K562 (cell line): ENCODE results near the gene CHTOP. TPM values are rescaled to one million over a fixed set of nuclear protein-coding genes. Genes with fewer than 3 reads are reported as not detected.

Experiments
- AFF4 ChIP-seq: sonication (generic); formaldehyde crosslinking; IDR thresholded peaks from 2 replicates; pipeline ENCODE4 v1.8.0; 2023; ENCODE audit warnings: mild to moderate bottlenecking, missing genetic modification reagents
- EP300 ChIP-seq: IDR thresholded peaks from 2 replicates; pipeline ENCODE4 v1.6.1; 2012; ENCODE audit warnings: low read length, improper control_type of control experiment
- NEUROD1 ChIP-seq: fragments of 150-350 bp; IDR thresholded peaks from 2 replicates; pipeline ENCODE4 v1.6.1; 2014; ENCODE audit warnings: borderline replicate concordance, low read length, low read depth; ENCODE audit not compliant: partially characterized antibody
- NR2C2 ChIP-seq, 2 experiments: fragments of 200-800 bp in 1 of 2; sonication (Bioruptor generic) in 1 of 2; sonication (generic) in 1 of 2; formaldehyde crosslinking in 1 of 2; IDR thresholded peaks; 2 replicates each; pipeline versions ENCODE4 v1.6.1 to v1.8.0; 2016 to 2022; ENCODE audit warnings: mild to moderate bottlenecking in 1 of 2, missing compliant biosample characterization in 1 of 2, missing genetic modification characterization in 1 of 2, missing genetic modification reagents in 1 of 2
- POLR3G ChIP-seq: IDR thresholded peaks from 2 replicates; pipeline ENCODE4 v1.6.1; 2011; ENCODE audit not compliant: insufficient read length, insufficient replicate concordance; ENCODE audit errors: extremely low read depth
- STAG1 ChIP-seq: sonication (generic); formaldehyde crosslinking; IDR thresholded peaks from 2 replicates; pipeline ENCODE4 v1.5.0; 2020; ENCODE audit warnings: missing genetic modification reagents, borderline replicate concordance
- XRCC4 ChIP-seq: IDR thresholded peaks from one replicate; pipeline ENCODE4 v1.6.1; 2011; ENCODE audit not compliant: insufficient read depth, insufficient read length; ENCODE audit errors: extremely low read depth
- ZBTB7A ChIP-seq: IDR thresholded peaks from 2 replicates; pipeline ENCODE4 v1.6.1; 2011; ENCODE audit warnings: low read depth, mild to moderate bottlenecking, low read length, moderate library complexity, borderline replicate concordance; ENCODE audit not compliant: control insufficient read depth
- ZNF318 ChIP-seq, 2 experiments: fragments of 450-650 bp; IDR thresholded peaks; 2 replicates each; pipeline ENCODE4 v1.6.1; 2016; ENCODE audit warnings: mild to moderate bottlenecking in 2 of 2, borderline replicate concordance in 1 of 2, low read depth in 1 of 2, moderate library complexity in 1 of 2
- polyA plus RNA-seq, 8 experiments: library from polyadenylated mRNA; depleted of rRNA in 4 of 8; stranded (reverse) in 5 of 8; unstranded in 3 of 8; fragments of >200 nt; fragmentation: Nextera tagmentation in 2 of 8; fragmentation: Illumina TruSeq in 1 of 8; extraction: Ambion mirVana in 2 of 8; extraction: Trizol in 1 of 8; gene quantifications; 2 replicates each; pipeline versions ENCODE4 v1.2.1 to v1.2.3, GENCODE V29; 2011 to 2014; ENCODE audit warnings: inconsistent platforms in 1 of 8, missing spikeins in 1 of 8
- total RNA-seq, 7 experiments: library from RNA; depleted of rRNA in 6 of 7; stranded (reverse); fragments of >200 nt in 6 of 7; fragmentation: Illumina TruSeq in 2 of 7; extraction: Trizol in 2 of 7; gene quantifications; 2 replicates each; pipeline versions ENCODE4 v1.2.1 to v1.2.3, GENCODE V29; 2011 to 2021; ENCODE audit warnings: low replicate concordance in 1 of 7
- TF ChIP-seq, protein P1 (sequence below), 2 experiments: IDR thresholded peaks; 2 replicates each; pipeline ENCODE4 v1.6.1; 2011; ENCODE audit warnings: borderline replicate concordance in 1 of 2, control low read depth in 1 of 2, low read depth in 1 of 2, low read length in 1 of 2, mild to moderate bottlenecking in 1 of 2, mixed read lengths in 1 of 2, moderate library complexity in 1 of 2; ENCODE audit not compliant: insufficient read depth in 1 of 2, insufficient read length in 1 of 2, poor library complexity in 1 of 2, severe bottlenecking in 1 of 2; ENCODE audit errors: extremely low read depth in 1 of 2

The CHTOP gene
- total and polyA plus RNA-seq, 9 of the 15 experiments (the other 6 are each of a cell fraction or from before 2014, with no cell fraction given) = 10.2 to 91.8 (median 60.8) TPM

- TF ChIP-seq AFF4 (CRISPR knock-in tag) = peak; percentile 98
- peak in 1 of 2 experiments; percentile 92; a peak in 2 of 4 replicates for TF ChIP-seq ZNF318 (IDR thresholded peaks at IDR 0.05; ENCODE audit: borderline replicate concordance in 1 of 2, low read depth in 1 of 2)
- peak; percentile 8; the same call in 1 of the 2 replicates for TF ChIP-seq EP300
- no peak for TF ChIP-seq XRCC4
- TF ChIP-seq ZBTB7A = peak; percentile 78; the same call in 1 of the 2 replicates
- TF ChIP-seq, protein P1, sequence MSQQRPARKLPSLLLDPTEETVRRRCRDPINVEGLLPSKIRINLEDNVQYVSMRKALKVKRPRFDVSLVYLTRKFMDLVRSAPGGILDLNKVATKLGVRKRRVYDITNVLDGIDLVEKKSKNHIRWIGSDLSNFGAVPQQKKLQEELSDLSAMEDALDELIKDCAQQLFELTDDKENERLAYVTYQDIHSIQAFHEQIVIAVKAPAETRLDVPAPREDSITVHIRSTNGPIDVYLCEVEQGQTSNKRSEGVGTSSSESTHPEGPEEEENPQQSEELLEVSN (IDR thresholded peaks at IDR 0.05; ENCODE audit: borderline replicate concordance in 1 of 2, extremely low read depth in 1 of 2, insufficient read depth in 1 of 2, insufficient read length in 1 of 2, low read depth in 1 of 2, low read length in 1 of 2, poor library complexity in 1 of 2, severe bottlenecking in 1 of 2) = peak in 1 of 2 experiments; percentile 71
- TF ChIP-seq STAG1 (CRISPR knock-in tag) = no peak
- TF ChIP-seq NEUROD1 = peak; percentile 27
- TF ChIP-seq NR2C2 (CRISPR knock-in tag; IDR thresholded peaks at IDR 0.05) = no peak
- peak; percentile 71; the same call in 1 of the 2 replicates for TF ChIP-seq NR2C2 (tag; IDR thresholded peaks at IDR 0.05)
- TF ChIP-seq POLR3G = no peak
Observed at GRCh38 chr1:153633754-153634665, at the start of gene CHTOP (continued).
